Skin of body (tissue), 2 donors: Measurements from ENCODE around the gene ZNF471. TPM values are rescaled to one million over a fixed set of nuclear protein-coding genes. Genes with fewer than 3 reads are reported as not detected.

Experiments used
- DNase-seq: peaks from one replicate; lab custom pipeline; 2025; lab: John Stamatoyannopoulos, UW
- total RNA-seq: library from RNA; depleted of rRNA; stranded (reverse); fragments of >200 nt; gene quantifications from one replicate; pipeline ENCODE4 v1.2.3, GENCODE V29; 2014

Gene ZNF471
- total RNA-seq, 1 donor from 2014 or later: 8.9 TPM

GRCh38 chr19:56573914-56574313 lies 66.3 kb downstream of the ZNF471 start:
- DNase-seq: no peak

DNA sequence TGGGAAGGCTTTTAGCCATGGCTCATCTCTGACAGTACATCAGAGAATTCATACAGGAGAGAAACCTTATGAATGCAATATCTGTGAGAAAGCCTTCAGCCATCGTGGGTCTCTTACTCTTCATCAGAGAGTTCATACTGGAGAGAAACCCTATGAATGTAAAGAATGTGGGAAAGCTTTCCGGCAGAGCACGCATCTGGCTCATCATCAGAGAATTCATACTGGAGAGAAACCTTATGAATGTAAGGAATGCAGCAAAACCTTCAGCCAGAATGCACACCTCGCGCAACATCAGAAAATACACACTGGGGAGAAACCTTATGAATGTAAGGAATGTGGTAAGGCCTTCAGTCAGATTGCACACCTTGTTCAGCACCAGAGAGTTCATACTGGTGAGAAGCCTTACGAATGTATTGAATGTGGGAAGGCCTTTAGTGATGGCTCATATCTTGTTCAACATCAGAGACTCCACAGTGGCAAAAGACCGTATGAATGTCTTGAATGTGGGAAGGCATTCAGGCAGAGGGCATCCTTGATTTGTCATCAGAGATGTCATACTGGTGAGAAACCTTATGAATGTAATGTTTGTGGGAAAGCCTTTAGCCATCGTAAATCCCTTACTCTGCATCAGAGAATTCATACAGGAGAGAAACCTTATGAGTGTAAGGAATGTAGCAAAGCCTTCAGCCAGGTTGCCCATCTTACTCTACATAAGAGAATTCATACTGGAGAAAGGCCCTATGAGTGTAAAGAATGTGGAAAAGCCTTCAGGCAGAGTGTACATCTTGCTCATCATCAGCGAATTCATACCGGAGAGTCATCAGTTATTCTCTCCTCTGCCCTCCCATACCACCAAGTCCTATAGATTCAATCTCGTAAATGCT lies 70.3 kb downstream of the ZNF471 start:
- no peak for DNase-seq

Other genes with a start within 250 kb of the ZNF471 start
- 0.79 TPM for gene EDDM13, start 235.1 kb upstream of the ZNF471 start, total RNA-seq
- 4.0 TPM for gene ZSCAN5A, start 193.0 kb upstream of the ZNF471 start, total RNA-seq
- gene ZNF582, start 114.3 kb upstream of the ZNF471 start, total RNA-seq: 2.6 TPM
- gene ZNF583, start 103.5 kb upstream of the ZNF471 start, total RNA-seq: 6.3 TPM
- 10.6 TPM for gene ZNF667, start 30.5 kb upstream of the ZNF471 start, total RNA-seq
- 8.2 TPM for gene ZFP28, start 31.1 kb downstream of the ZNF471 start, total RNA-seq
- gene ZNF470, start 59.6 kb downstream of the ZNF471 start, total RNA-seq: 3.9 TPM
- gene ZNF71, start 87.4 kb downstream of the ZNF471 start, total RNA-seq: 5.7 TPM
- 0.20 TPM for gene SMIM17, start 135.3 kb downstream of the ZNF471 start, total RNA-seq
- gene ZNF835, start 163.9 kb downstream of the ZNF471 start, total RNA-seq: 1.8 TPM